KG1 (cell line): ENCODE results near the gene ETV3L.

ENCODE experiments used
- DNase-seq: peaks from one replicate; lab custom pipeline; 2025; lab: John Stamatoyannopoulos, UW

The ETV3L gene

GRCh38 chr1:157132111-157132510 lies 32.5 kb upstream of the ETV3L start:
- no peak for DNase-seq

- DNase-seq = no peak
These were observed 31.7 kb upstream of the ETV3L start for GRCh38 chr1:157131281-157131680.

- no peak for DNase-seq
These were observed 25.2 kb upstream of the ETV3L start for GRCh38 chr1:157124855-157125254.

GRCh38 chr1:157119448-157119847 lies 19.8 kb upstream of the ETV3L start:
- DNase-seq = no peak

- DNase-seq = no peak
These were observed 19.4 kb upstream of the ETV3L start for GRCh38 chr1:157119008-157119407.

- DNase-seq = no peak
These were observed 18.0 kb upstream of the ETV3L start for GRCh38 chr1:157117527-157118057.

GRCh38 chr1:157116737-157117103 lies 17.1 kb upstream of the ETV3L start:
- no peak for DNase-seq

GRCh38 chr1:157115851-157116736 lies 16.5 kb upstream of the ETV3L start:
- no peak for DNase-seq

- DNase-seq = no peak
These were observed 15.8 kb upstream of the ETV3L start for GRCh38 chr1:157115429-157115838.

GRCh38 chr1:157114183-157115121 lies 14.8 kb upstream of the ETV3L start:
- no peak for DNase-seq

GRCh38 chr1:157113631-157114030 lies 14.0 kb upstream of the ETV3L start:
- no peak for DNase-seq

GRCh38 chr1:157113106-157113505 lies 13.5 kb upstream of the ETV3L start:
- DNase-seq = no peak

- DNase-seq = no peak
These were observed 12.7 kb upstream of the ETV3L start for GRCh38 chr1:157112186-157112867.

- no peak for DNase-seq
These were observed 12.0 kb upstream of the ETV3L start for GRCh38 chr1:157111396-157112165.

GRCh38 chr1:157110686-157111085 lies 11.1 kb upstream of the ETV3L start:
- DNase-seq = no peak

GRCh38 chr1:157110003-157110402 lies 10.4 kb upstream of the ETV3L start:
- no peak for DNase-seq

- DNase-seq = no peak
These were observed 8.8 kb upstream of the ETV3L start for GRCh38 chr1:157108448-157108847.

GRCh38 chr1:157107702-157108101 lies 8.1 kb upstream of the ETV3L start:
- DNase-seq = no peak

GRCh38 chr1:157106813-157107189 lies 7.2 kb upstream of the ETV3L start:
- no peak for DNase-seq

- DNase-seq = no peak
These were observed 6.6 kb upstream of the ETV3L start for GRCh38 chr1:157105988-157106812.
